GM18508 (cell line): ENCODE data around the gene HBE1.
"Not testable (repeated sequence)": the region's sequence is repeated elsewhere in the genome, so short reads cannot be mapped to it uniquely, and the experiment has no call there.

Experiments used
- ATAC-seq: cut with Tn5 transposase; IDR thresholded peaks from one replicate; pipeline ENCODE4 v1.9.1; 2021; ENCODE audit warnings: moderate number of reproducible peaks; ENCODE audit not compliant: insufficient read depth, unreplicated experiment

HBE1 gene

GRCh38 chr11:5269715-5270147 is at the start of gene HBE1:
HBE1 (minus strand) TSS chr11:5269945; CDS start chr11:5269890, 55 bp downstream.
- ATAC-seq = no peak

DNA sequence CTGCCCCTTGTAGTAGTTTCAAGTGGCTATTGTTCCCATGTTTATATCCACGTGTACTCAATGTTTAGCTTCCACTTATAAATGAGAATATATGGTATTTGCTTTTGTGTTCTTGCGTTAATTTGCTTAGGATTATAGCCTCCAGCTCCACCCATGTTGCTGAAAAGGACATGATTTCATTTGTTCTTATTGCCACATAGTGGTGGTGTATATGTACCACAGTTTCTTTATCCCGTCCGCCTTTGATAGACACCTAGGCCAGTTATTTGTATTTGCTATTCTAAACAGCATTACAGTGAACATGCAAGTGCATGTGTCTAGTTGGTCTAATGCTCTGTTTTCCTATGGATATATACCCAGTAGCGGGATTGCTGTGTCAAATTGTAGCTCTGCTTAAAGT is 47.5 kb upstream of the HBE1 start:
- ATAC-seq = no peak

- not testable (repeated sequence) for ATAC-seq
Measured at GRCh38 chr11:5313326-5314023, 43.7 kb upstream of the HBE1 start.

DNA sequence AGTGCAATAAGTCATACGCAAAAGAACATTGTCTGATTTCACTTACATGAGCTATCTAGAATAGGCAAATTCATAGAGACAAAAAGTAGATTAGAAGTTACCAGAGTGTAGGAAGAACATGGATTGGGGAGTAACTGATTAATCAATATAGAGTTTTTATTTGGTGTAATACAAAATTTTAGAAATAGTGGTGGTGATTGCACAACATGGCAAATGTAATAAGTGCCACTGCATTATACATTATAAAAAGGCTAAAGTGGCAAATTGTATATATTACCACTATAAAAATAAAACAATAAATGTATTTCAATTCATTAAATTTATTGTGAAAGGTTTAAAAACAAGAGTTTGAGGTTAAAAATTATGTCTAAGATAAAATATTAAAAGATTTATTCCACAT is 40.7 kb upstream of the HBE1 start:
- no peak for ATAC-seq

- no peak for ATAC-seq
Measured at GRCh38 chr11:5307256-5308019, 37.7 kb upstream of the HBE1 start.

- no peak for ATAC-seq
Measured at GRCh38 chr11:5304046-5304445, 34.3 kb upstream of the HBE1 start.

- no peak for ATAC-seq
Measured at GRCh38 chr11:5303626-5304025, 33.9 kb upstream of the HBE1 start.

DNA sequence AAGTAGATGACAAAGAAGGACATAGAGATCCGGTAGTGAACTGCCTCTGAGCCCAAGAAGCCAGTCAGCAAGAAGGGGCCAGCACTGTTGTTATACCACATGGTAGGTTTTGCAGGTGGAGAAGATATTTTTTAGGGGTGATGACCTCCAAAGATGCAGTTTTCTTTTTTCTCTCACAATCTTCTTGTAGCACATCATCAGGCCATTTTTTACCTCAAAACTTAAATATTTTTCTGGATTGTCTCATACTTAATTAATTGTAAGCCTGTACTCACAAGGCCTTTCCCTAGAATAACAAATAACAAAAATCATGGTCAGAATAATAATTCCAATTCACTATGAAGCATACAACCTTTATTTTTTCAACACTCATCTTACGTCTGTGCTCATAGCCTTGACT is 32.1 kb upstream of the HBE1 start, which contains the start of gene OR51B4:
Gene OR51B4, minus strand, starts transcription at position 101 of the 400 bp plus-strand sequence. Its CDS starts 0 bp downstream, at position 101.
- ATAC-seq = no peak

DNA sequence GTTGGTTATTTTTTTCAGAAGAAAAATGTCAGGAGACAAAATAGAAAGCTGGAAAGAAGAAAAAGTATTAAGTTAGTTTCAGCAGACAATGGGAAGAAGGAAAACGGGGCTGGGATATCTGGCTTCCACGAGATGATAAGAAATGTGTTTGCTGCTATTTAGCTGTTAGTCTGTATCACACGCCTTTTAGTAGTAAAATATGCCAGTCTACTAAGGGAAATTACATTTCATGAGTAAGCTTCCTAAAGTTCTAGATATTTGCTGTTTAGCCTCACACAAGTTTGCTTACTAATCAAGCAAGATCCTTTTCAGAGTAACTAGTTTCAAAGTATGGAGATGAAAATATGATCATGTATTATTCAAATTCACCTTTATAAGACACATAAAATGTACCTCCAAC is 30.5 kb upstream of the HBE1 start:
- ATAC-seq = no peak

GRCh38 chr11:5298451-5298850 is 28.7 kb upstream of the HBE1 start:
- ATAC-seq = no peak

GRCh38 chr11:5297721-5298323 is 28.1 kb upstream of the HBE1 start:
- ATAC-seq = no peak

GRCh38 chr11:5294342-5294995 is 24.7 kb upstream of the HBE1 start:
- ATAC-seq = not testable (repeated sequence)

DNA sequence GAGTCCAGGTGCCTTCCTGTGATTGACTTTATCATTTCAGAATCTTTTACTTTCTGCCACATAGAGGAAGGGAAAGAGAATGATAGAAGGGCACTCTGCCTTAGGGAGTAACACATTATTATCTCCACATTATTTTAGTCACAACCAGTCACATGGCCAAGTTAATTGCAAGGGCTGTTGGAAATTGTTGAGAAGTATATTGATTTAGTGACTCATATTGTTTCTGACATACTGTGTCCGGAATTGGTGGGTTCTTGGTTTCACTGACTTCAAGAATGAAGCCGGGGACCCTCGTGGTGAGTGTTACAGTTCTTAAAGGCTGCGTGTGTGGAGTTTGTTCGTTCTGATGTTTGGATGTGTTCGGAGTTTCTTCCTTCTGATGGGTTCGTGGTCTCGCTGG is 23.3 kb upstream of the HBE1 start:
- ATAC-seq = no peak

GRCh38 chr11:5291207-5291838 is 21.6 kb upstream of the HBE1 start:
- peak; percentile 81 for ATAC-seq

- ATAC-seq = no peak
Measured at GRCh38 chr11:5290106-5290505, 20.4 kb upstream of the HBE1 start.

- ATAC-seq = no peak
Measured at GRCh38 chr11:5289696-5290095, 20.0 kb upstream of the HBE1 start.

GRCh38 chr11:5288906-5289550 is 19.3 kb upstream of the HBE1 start:
- no peak for ATAC-seq

GRCh38 chr11:5288108-5288905 is 18.6 kb upstream of the HBE1 start:
- ATAC-seq = no peak

DNA sequence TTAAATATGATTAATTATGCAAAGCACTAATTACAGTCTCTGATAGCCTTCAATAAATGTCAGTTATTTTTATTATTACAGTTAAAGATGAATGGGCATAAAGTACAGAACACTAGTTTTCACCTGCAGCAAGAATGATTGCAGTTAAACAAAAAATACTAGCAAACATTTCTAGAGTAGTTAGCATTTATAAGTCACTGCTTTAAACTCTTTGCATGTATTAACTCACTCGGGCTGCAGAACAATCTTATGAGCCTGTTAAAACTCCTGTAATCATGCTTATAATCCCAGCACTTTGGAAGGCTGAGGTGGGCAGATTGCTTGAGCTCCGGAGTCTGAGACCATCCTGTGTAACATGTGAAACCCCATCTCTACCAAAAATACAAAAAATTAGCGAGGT is 17.2 kb upstream of the HBE1 start:
- no peak for ATAC-seq
